Measurements from ENCODE around the gene RAET1G.
"Not testable (repeated sequence)": the region's sequence is repeated elsewhere in the genome, so short reads cannot be mapped to it uniquely, and the experiment has no call there.

RAET1G gene

DNA sequence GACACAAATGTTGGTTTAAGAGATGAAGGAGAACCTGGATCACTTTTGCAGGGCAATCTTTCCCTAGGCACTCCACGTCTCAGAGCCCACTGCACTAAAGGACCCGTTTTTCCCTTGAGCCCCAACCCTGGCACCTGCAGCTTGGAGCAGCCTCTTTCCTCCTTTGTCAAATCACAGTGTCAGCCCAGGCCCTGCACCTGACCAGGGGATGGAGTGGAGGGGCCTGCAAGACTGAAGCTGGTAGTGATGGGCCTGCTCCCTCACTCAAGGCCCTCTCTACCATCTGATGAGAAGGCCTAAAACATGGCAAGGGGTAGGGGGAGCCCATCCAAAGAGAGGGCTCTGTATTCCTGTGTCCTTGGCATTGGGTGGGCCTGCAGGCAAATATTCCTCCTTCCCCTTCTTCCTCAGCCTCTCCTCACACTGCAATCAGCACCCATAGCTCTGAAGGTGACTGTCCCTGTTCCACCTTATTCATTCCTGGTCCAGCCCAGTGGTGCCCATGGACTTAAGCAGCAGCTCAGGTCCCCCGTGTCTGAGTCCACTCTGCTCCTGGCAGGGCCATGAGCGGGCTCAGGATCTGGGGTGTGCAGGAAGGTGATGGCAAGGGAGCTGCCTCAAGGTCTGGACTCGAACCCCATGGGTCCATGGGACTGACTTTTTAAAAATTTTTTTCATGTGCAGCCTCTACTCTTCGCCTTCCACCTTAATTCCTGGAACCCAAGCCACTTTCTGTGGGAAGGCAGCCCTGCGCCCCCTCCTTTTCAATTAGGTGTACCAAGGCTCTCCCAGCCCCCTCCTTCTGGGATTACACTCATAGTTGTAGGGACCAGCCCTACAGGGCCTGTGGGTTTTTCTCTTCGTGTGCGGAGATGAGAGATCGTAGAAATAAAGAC, 6.7 kb downstream of the RAET1G start:
- H4K20me1 ChIP-seq (ENCODE audit: insufficient read depth, low read length), result no peaks in the 10 kb centered on the region; the same call in 1 of the 2 replicates
- no peaks in the 10 kb centered on the region for H3K36me3 ChIP-seq (ENCODE audit: insufficient read depth, low read length)
- H3K9ac ChIP-seq (ENCODE audit: low read depth, low read length), result no peak overlapping the region
- H3K4me3 ChIP-seq (ENCODE audit: low read depth in 1 of 2, low read length in 2 of 2), result no peak overlapping the region
- no peak overlapping the region for H3K27ac ChIP-seq (ENCODE audit: low read length)
- no peaks in the 10 kb centered on the region for H3K9me3 ChIP-seq (ENCODE audit: insufficient read depth, low read length, severe bottlenecking)
- peaks cover 30% of the 10 kb centered on the region for H3K27me3 ChIP-seq (ENCODE audit: insufficient read depth, low read length, poor library complexity)
- no peaks in the 10 kb centered on the region for H3K79me2 ChIP-seq (ENCODE audit: insufficient read depth, low read length)
- DNase-seq (no peak), ATAC-seq (ENCODE audit: insufficient read depth, low read depth) (no peak)
- no peak overlapping the region for H2AFZ ChIP-seq (ENCODE audit: low read depth, low read length)
- no peak overlapping the region for H3K4me2 ChIP-seq (ENCODE audit: insufficient read depth, low read length)
- H3K4me1 ChIP-seq (ENCODE audit: insufficient read depth, low read length), result no peaks in the 10 kb centered on the region
- no peak for TF ChIP-seq EZH2 (IDR thresholded peaks at IDR 0.05; ENCODE audit: borderline replicate concordance, low read depth, low read length, severe bottlenecking)
- TF ChIP-seq, protein P1, sequence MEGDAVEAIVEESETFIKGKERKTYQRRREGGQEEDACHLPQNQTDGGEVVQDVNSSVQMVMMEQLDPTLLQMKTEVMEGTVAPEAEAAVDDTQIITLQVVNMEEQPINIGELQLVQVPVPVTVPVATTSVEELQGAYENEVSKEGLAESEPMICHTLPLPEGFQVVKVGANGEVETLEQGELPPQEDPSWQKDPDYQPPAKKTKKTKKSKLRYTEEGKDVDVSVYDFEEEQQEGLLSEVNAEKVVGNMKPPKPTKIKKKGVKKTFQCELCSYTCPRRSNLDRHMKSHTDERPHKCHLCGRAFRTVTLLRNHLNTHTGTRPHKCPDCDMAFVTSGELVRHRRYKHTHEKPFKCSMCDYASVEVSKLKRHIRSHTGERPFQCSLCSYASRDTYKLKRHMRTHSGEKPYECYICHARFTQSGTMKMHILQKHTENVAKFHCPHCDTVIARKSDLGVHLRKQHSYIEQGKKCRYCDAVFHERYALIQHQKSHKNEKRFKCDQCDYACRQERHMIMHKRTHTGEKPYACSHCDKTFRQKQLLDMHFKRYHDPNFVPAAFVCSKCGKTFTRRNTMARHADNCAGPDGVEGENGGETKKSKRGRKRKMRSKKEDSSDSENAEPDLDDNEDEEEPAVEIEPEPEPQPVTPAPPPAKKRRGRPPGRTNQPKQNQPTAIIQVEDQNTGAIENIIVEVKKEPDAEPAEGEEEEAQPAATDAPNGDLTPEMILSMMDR (IDR thresholded peaks at IDR 0.05; ENCODE audit: borderline replicate concordance, extremely low read depth, low read length, poor library complexity, severe bottlenecking), result no peak

DNA sequence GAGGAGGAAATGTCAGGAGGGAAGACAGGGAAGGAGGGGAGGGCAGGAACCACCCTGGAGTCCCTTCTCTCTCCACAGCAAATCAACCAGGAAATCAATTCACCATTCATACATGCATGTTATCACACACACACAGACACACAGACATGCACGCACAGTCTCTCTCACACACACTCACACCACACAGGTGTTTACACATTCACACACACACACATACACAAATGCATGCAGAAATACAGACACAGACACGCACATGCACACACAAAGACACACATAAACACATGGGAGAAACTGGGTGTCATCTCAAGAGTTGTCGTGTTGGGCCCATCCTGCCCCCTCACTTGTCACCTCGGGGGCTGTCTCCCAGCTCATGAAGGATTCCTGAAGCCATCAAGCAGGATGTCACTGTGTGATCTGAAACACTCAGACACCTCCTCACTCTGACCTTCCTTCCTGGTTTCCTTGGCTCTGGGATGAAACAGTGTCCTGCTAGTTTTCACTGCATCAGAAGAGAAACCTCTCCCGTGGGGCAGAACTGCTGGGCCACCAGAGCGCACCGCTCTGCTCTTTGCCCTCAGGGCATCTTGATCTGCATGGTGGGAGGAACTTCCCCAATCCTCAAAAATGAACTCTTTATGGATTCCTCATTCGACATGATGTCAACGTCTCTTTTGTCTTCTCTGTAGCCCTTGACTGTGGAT, 9.2 kb downstream of the RAET1G start:
- H3K36me3 ChIP-seq (ENCODE audit: insufficient read depth, low read length), result no peaks in the 10 kb centered on the region
- H3K9ac ChIP-seq (ENCODE audit: low read depth, low read length), result no peak overlapping the region
- H3K4me2 ChIP-seq (ENCODE audit: insufficient read depth, low read length), result no peak overlapping the region
- DNase-seq (no peak), ATAC-seq (ENCODE audit: insufficient read depth, low read depth) (no peak)
- H3K27ac ChIP-seq (ENCODE audit: low read length), result no peak overlapping the region
- peaks cover 18% of the 10 kb centered on the region for H3K27me3 ChIP-seq (ENCODE audit: insufficient read depth, low read length, poor library complexity)
- TF ChIP-seq, protein P1 (IDR thresholded peaks at IDR 0.05; ENCODE audit: borderline replicate concordance, extremely low read depth, low read length, poor library complexity, severe bottlenecking), result no peak
- TF ChIP-seq EZH2 (IDR thresholded peaks at IDR 0.05; ENCODE audit: borderline replicate concordance, low read depth, low read length, severe bottlenecking), result no peak
- no peak overlapping the region for H3K4me3 ChIP-seq (ENCODE audit: low read depth in 1 of 2, low read length in 2 of 2)
- H4K20me1 ChIP-seq (ENCODE audit: insufficient read depth, low read length), result no peaks in the 10 kb centered on the region; the same call in 1 of the 2 replicates
- H3K9me3 ChIP-seq (ENCODE audit: insufficient read depth, low read length, severe bottlenecking), result peaks cover 6% of the 10 kb centered on the region
- H3K79me2 ChIP-seq (ENCODE audit: insufficient read depth, low read length), result no peaks in the 10 kb centered on the region
- H3K4me1 ChIP-seq (ENCODE audit: insufficient read depth, low read length), result no peaks in the 10 kb centered on the region
- H2AFZ ChIP-seq (ENCODE audit: low read depth, low read length), result no peak overlapping the region

DNA sequence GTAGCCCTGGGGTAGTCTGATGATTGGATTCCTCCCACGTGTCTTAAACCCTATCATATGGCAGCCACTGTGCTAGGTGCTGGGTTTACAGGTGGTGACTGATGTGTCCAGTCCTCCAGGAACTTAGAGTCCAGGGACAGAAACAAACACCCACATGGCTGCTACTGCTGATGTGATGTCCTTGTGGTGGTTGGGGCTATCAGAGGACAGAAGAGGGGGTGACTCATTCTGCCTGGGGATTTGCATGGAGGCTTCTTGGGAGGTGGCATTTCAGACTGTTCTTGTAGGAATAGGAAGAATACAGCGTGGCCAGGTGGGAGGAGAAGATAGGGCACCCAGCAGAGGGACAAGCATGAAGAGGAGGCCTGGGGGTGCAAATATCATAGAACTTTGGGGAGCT, 9.8 kb downstream of the RAET1G start:
- no peaks in the 10 kb centered on the region for H3K79me2 ChIP-seq (ENCODE audit: insufficient read depth, low read length)
- H3K9ac ChIP-seq (ENCODE audit: low read depth, low read length), result no peak overlapping the region
- H3K4me2 ChIP-seq (ENCODE audit: insufficient read depth, low read length), result no peak overlapping the region
- H3K4me3 ChIP-seq (ENCODE audit: low read depth in 1 of 2, low read length in 2 of 2), result no peak overlapping the region
- TF ChIP-seq, protein P1 (IDR thresholded peaks at IDR 0.05; ENCODE audit: borderline replicate concordance, extremely low read depth, low read length, poor library complexity, severe bottlenecking), result no peak
- TF ChIP-seq EZH2 (IDR thresholded peaks at IDR 0.05; ENCODE audit: borderline replicate concordance, low read depth, low read length, severe bottlenecking), result no peak
- no peak for ATAC-seq (ENCODE audit: insufficient read depth, low read depth)
- H3K27me3 ChIP-seq (ENCODE audit: insufficient read depth, low read length, poor library complexity), result peaks cover 18% of the 10 kb centered on the region
- no peak overlapping the region for H3K27ac ChIP-seq (ENCODE audit: low read length)
- H3K9me3 ChIP-seq (ENCODE audit: insufficient read depth, low read length, severe bottlenecking), result peaks cover 12% of the 10 kb centered on the region
- no peaks in the 10 kb centered on the region; the same call in 1 of the 2 replicates for H4K20me1 ChIP-seq (ENCODE audit: insufficient read depth, low read length)
- no peak for DNase-seq
- H3K4me1 ChIP-seq (ENCODE audit: insufficient read depth, low read length), result no peaks in the 10 kb centered on the region
- H3K36me3 ChIP-seq (ENCODE audit: insufficient read depth, low read length), result no peaks in the 10 kb centered on the region
- H2AFZ ChIP-seq (ENCODE audit: low read depth, low read length), result no peak overlapping the region

DNA sequence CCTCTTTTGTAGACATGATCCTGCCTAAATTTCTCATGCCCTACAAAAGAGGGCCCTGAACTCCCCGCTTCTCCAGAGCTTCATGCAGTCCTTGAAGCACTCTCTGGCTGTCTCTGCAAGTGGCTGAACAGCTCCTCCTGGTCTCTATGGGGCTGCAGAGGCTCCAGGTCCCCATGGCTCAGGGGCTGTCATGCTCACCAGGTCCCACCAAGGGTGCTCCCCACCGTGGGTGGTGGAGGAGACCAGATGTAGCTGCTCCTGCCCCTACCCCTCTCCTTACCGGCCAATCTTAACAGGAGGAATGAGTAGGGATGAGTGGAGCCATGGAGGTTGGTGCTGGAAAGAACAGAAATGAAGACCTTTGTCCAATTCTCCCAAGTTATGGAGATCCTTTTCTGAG, 10.2 kb downstream of the RAET1G start:
- DNase-seq; H3K79me2 ChIP-seq (ENCODE audit: insufficient read depth, low read length); H3K4me1 ChIP-seq (ENCODE audit: insufficient read depth, low read length); ATAC-seq (ENCODE audit: insufficient read depth, low read depth); H4K20me1 ChIP-seq (ENCODE audit: insufficient read depth, low read length); H3K4me3 ChIP-seq (ENCODE audit: low read depth in 1 of 2, low read length in 2 of 2); H3K27ac ChIP-seq (ENCODE audit: low read length); H3K36me3 ChIP-seq (ENCODE audit: insufficient read depth, low read length); H3K4me2 ChIP-seq (ENCODE audit: insufficient read depth, low read length); H2AFZ ChIP-seq (ENCODE audit: low read depth, low read length); H3K9ac ChIP-seq (ENCODE audit: low read depth, low read length): not testable (repeated sequence)
- Histone ChIP-seq H3K9me3 (ENCODE audit: insufficient read depth, low read length, severe bottlenecking) (peaks cover 14% of the 10 kb centered on the region), H3K27me3 (ENCODE audit: insufficient read depth, low read length, poor library complexity) (peaks cover 18% of the 10 kb centered on the region)

All from DND-41 (cell line).